K562 (cell line): Measurements from ENCODE around the gene CENPV. TPM values are rescaled to one million over a fixed set of nuclear protein-coding genes. Genes with fewer than 3 reads are reported as not detected.

Source experiments
- ATF2 ChIP-seq: sonication (generic); formaldehyde crosslinking; IDR thresholded peaks from 2 replicates; pipeline ENCODE4 v1.8.1; 2022; ENCODE audit warnings: missing genetic modification reagents
- CEBPB ChIP-seq: fragments of 450-650 bp; IDR thresholded peaks from 2 replicates; pipeline ENCODE4 v1.6.1; 2016; ENCODE audit warnings: missing genetic modification characterization, missing compliant biosample characterization
- HES1 ChIP-seq: fragments of 450-650 bp; IDR thresholded peaks from 2 replicates; pipeline ENCODE4 v1.6.1; 2016; ENCODE audit warnings: low read depth, mild to moderate bottlenecking, moderate library complexity
- PHB ChIP-seq: fragments of 250-450 bp; sonication (Bioruptor Pico); IDR thresholded peaks from 2 replicates; pipeline ENCODE4 v1.5.0; 2021
- PPARD ChIP-seq: fragments of 250-450 bp; sonication (Bioruptor Pico); IDR thresholded peaks from 2 replicates; pipeline ENCODE4 v1.8.0; 2022; ENCODE audit warnings: inconsistent platforms, mild to moderate bottlenecking, moderate library complexity
- RNF219 ChIP-seq: fragments of 250-450 bp; sonication (Bioruptor Pico); IDR thresholded peaks from 2 replicates; pipeline ENCODE4 v1.5.0; 2022; ENCODE audit warnings: mild to moderate bottlenecking
- ZBTB2 ChIP-seq: fragments of 450-650 bp; IDR thresholded peaks from 2 replicates; pipeline ENCODE4 v1.6.1; 2016; ENCODE audit warnings: antibody characterized with exemption
- polyA plus RNA-seq, 8 experiments: library from polyadenylated mRNA; depleted of rRNA in 4 of 8; stranded (reverse) in 5 of 8; unstranded in 3 of 8; fragments of >200 nt; fragmentation: Nextera tagmentation in 2 of 8; fragmentation: Illumina TruSeq in 1 of 8; extraction: Ambion mirVana in 2 of 8; extraction: Trizol in 1 of 8; gene quantifications; 2 replicates each; pipeline versions ENCODE4 v1.2.1 to v1.2.3, GENCODE V29; 2011 to 2014; ENCODE audit warnings: inconsistent platforms in 1 of 8, missing spikeins in 1 of 8
- total RNA-seq, 7 experiments: library from RNA; depleted of rRNA in 6 of 7; stranded (reverse); fragments of >200 nt in 6 of 7; fragmentation: Illumina TruSeq in 2 of 7; extraction: Trizol in 2 of 7; gene quantifications; 2 replicates each; pipeline versions ENCODE4 v1.2.1 to v1.2.3, GENCODE V29; 2011 to 2021; ENCODE audit warnings: low replicate concordance in 1 of 7

Gene CENPV
- total and polyA plus RNA-seq, 9 of the 15 experiments (the other 6 are each of a cell fraction or from before 2014, with no cell fraction given), result 17.8 to 131 (median 89.3) TPM

GRCh38 chr17:16391451-16391850 is 38.2 kb upstream of the CENPV start (continued):
- TF ChIP-seq RNF219 (CRISPR knock-in tag) (no peak), PPARD (CRISPR knock-in tag) (no peak), ATF2 (no peak), PHB (no peak), CEBPB (tag) (no peak), ZBTB2 (no peak), HES1 (no peak)
